Measurements from ENCODE around the gene SLC6A8.
"Not testable (repeated sequence)": the region's sequence is repeated elsewhere in the genome, so short reads cannot be mapped to it uniquely, and the experiment has no call there.

SLC6A8 gene

GRCh38 chrX:153672531-153673427 lies 14.9 kb upstream of the SLC6A8 start:
- no peak for DNase-seq

GRCh38 chrX:153673428-153674218 lies 14.1 kb upstream of the SLC6A8 start, which contains the start of gene PNCK:
TSS of gene PNCK (minus strand) at chrX:153673813. CDS start at chrX:153673076, 737 bp downstream.
- DNase-seq: no peak

GRCh38 chrX:153674219-153674851 lies 13.4 kb upstream of the SLC6A8 start:
- no peak for DNase-seq

GRCh38 chrX:153681175-153681574 lies 6.6 kb upstream of the SLC6A8 start:
- no peak for DNase-seq

- DNase-seq: not testable (repeated sequence)
Observed at GRCh38 chrX:153683486-153683885, 4.2 kb upstream of the SLC6A8 start.

- no peak for DNase-seq
Observed at GRCh38 chrX:153684467-153685155, 3.1 kb upstream of the SLC6A8 start.

GRCh38 chrX:153685156-153685536 lies 2.6 kb upstream of the SLC6A8 start:
- no peak for DNase-seq

- DNase-seq: no peak
Observed at GRCh38 chrX:153685751-153686696, 1.7 kb upstream of the SLC6A8 start.

- DNase-seq: no peak
Observed at GRCh38 chrX:153686711-153687110, 1.0 kb upstream of the SLC6A8 start.

GRCh38 chrX:153688071-153688470 lies 345 bp downstream of the SLC6A8 start:
- DNase-seq: no peak

GRCh38 chrX:153688506-153688905 lies 780 bp downstream of the SLC6A8 start:
- no peak for DNase-seq

GRCh38 chrX:153688911-153689590 lies 1.3 kb downstream of the SLC6A8 start:
- no peak for DNase-seq

GRCh38 chrX:153689654-153690465 lies 2.1 kb downstream of the SLC6A8 start:
- DNase-seq: no peak

- no peak for DNase-seq
Observed at GRCh38 chrX:153690466-153690865, 2.7 kb downstream of the SLC6A8 start.

GRCh38 chrX:153691032-153691827 lies 3.5 kb downstream of the SLC6A8 start:
- not testable (repeated sequence) for DNase-seq

GRCh38 chrX:153692003-153692402 lies 4.3 kb downstream of the SLC6A8 start:
- no peak for DNase-seq

- no peak for DNase-seq
Observed at GRCh38 chrX:153692611-153693156, 5.0 kb downstream of the SLC6A8 start.

- DNase-seq: no peak
Observed at GRCh38 chrX:153693216-153694086, 5.7 kb downstream of the SLC6A8 start.
